Measurements from ENCODE around the gene CNN1.
"Not testable (repeated sequence)": the region's sequence is repeated elsewhere in the genome, so short reads cannot be mapped to it uniquely, and the experiment has no call there.

The CNN1 gene

GRCh38 chr19:11534948-11535347, 3.7 kb upstream of the CNN1 start:
- DNase-seq, result peak in 3 of 4 experiments; percentile 9 to 19 (median 16)

- DNase-seq, result peak; percentile 92 to 97 (median 95)
Observed at GRCh38 chr19:11535792-11536595, 2.7 kb upstream of the CNN1 start.

- no peak for DNase-seq
Observed at GRCh38 chr19:11539495-11540365, 1.1 kb downstream of the CNN1 start.

- no peak for DNase-seq
Observed at GRCh38 chr19:11540645-11541044, 2.0 kb downstream of the CNN1 start.

GRCh38 chr19:11541238-11541637, 2.6 kb downstream of the CNN1 start:
- DNase-seq, result no peak

GRCh38 chr19:11547929-11548700, 9.5 kb downstream of the CNN1 start:
- no peak for DNase-seq

- DNase-seq, result no peak
Observed at GRCh38 chr19:11549386-11549953, 10.8 kb downstream of the CNN1 start.

GRCh38 chr19:11550265-11550664, 11.6 kb downstream of the CNN1 start:
- no peak for DNase-seq

- peak in 1 of 4 experiments; percentile 18 for DNase-seq
Observed at GRCh38 chr19:11551603-11552235, 13.1 kb downstream of the CNN1 start.

- no peak for DNase-seq
Observed at GRCh38 chr19:11552666-11553372, 14.2 kb downstream of the CNN1 start.

- DNase-seq, result no peak
Observed at GRCh38 chr19:11554160-11554559, 15.5 kb downstream of the CNN1 start.

GRCh38 chr19:11555246-11555645, 16.6 kb downstream of the CNN1 start:
- no peak for DNase-seq

- no peak for DNase-seq
Observed at GRCh38 chr19:11556634-11557420, 18.2 kb downstream of the CNN1 start.

GRCh38 chr19:11558881-11559828, 20.5 kb downstream of the CNN1 start, which contains the start of gene ELOF1:
ELOF1 (minus strand) TSS chr19:11559230; CDS start chr19:11554347, 4,883 bp downstream.
- peak; percentile 99 to 100 (median 100) for DNase-seq

GRCh38 chr19:11560404-11561051, 21.9 kb downstream of the CNN1 start:
- DNase-seq, result peak; percentile 84 to 93 (median 88)

GRCh38 chr19:11563532-11563931, 24.9 kb downstream of the CNN1 start:
- peak in 1 of 4 experiments; percentile 17 for DNase-seq

GRCh38 chr19:11564082-11564807, 25.6 kb downstream of the CNN1 start:
- DNase-seq, result not testable (repeated sequence)

GRCh38 chr19:11565649-11565980, 27.0 kb downstream of the CNN1 start:
- DNase-seq, result peak in 2 of 4 experiments; percentile 29 to 44
